GM12878 (cell line): ENCODE measurements around the gene INCA1. TPM values are rescaled to one million over a fixed set of nuclear protein-coding genes. Genes with fewer than 3 reads are reported as not detected.

Source experiments
- ATAC-seq: fragments of 200-7000 bp; cut with Tn5 transposase; 3 replicates; pipeline ENCODE4 v1.9.1; 2020; ENCODE audit warnings: mild to moderate bottlenecking, moderate library complexity
- BruUV-seq: library from RNA; stranded (reverse); fragments of 400-500 nt; replicated peaks from 2 replicates; lab custom pipeline; 2021; lab: Mats Ljungman, UMichigan
- CTCF ChIA-PET: fragments of 300-600 bp; sonication (Branson Sonifier 250); formaldehyde crosslinking; extraction: SDS; loops from one replicate; lab custom pipeline; 2021; ENCODE audit warnings: inconsistent platforms; lab: Yijun Ruan, JAX
- POLR2A ChIA-PET: fragments of 350-600 bp; formaldehyde crosslinking; extraction: SDS; loops from one replicate; lab custom pipeline; 2021; ENCODE audit warnings: inconsistent platforms; lab: Charles Lee
- RAD21 ChIA-PET: fragments of 300-600 bp; sonication (Branson Sonifier 250); formaldehyde crosslinking; loops from one replicate; lab custom pipeline; 2023; ENCODE audit warnings: antibody characterized with exemption; ENCODE audit not compliant: unreplicated experiment; lab: Charles Lee
- SMC1A ChIA-PET: fragments of 300-600 bp; sonication (Branson Sonifier 250); formaldehyde crosslinking; loops from one replicate; lab custom pipeline; 2023; ENCODE audit not compliant: unreplicated experiment, uncharacterized antibody; lab: Charles Lee
- DNase-seq: peaks from one replicate; pipeline ENCODE4 v3.0.0-alpha.2; 2011; ENCODE audit warnings: low read depth, low spot score
- FAIRE-seq: peaks from 3 replicates; lab custom pipeline; 2011; peaks lifted over from hg19 to GRCh38; lab: Jason Lieb, UNC
- H2AFZ ChIP-seq: 2 replicates; pipeline ENCODE4 v1.6.0; 2011; ENCODE audit warnings: low read depth, low read length, control low read depth; ENCODE audit not compliant: control insufficient read depth
- H3K27ac ChIP-seq: 2 replicates; pipeline ENCODE4 v1.5.1; 2011; ENCODE audit warnings: control low read depth; ENCODE audit not compliant: control insufficient read depth, insufficient read depth
- H3K27me3 ChIP-seq, 2 experiments: replicated peaks in 1 of 2; 2 replicates each; pipeline versions ENCODE4 v1.6.0 to v1.6.1; 2011; ENCODE audit warnings: low read length in 1 of 2; ENCODE audit not compliant: control insufficient read depth in 2 of 2, insufficient read depth in 2 of 2
- H3K36me3 ChIP-seq, 2 experiments: 2 replicates each; pipeline ENCODE4 v1.5.1; 2011; ENCODE audit warnings: low read length in 1 of 2; ENCODE audit not compliant: control insufficient read depth in 2 of 2, insufficient read depth in 2 of 2
- H3K4me1 ChIP-seq: 2 replicates; pipeline ENCODE4 v1.6.1; 2011; ENCODE audit warnings: mild to moderate bottlenecking, low read length, moderate library complexity, mixed read lengths; ENCODE audit not compliant: control insufficient read depth, insufficient read depth
- H3K4me2 ChIP-seq: 2 replicates; pipeline ENCODE4 v1.6.0; 2011; ENCODE audit warnings: control low read depth; ENCODE audit not compliant: control insufficient read depth, insufficient read depth
- H3K4me3 ChIP-seq: fragments of 200-600 bp; sonication (generic); 2 replicates; pipeline ENCODE4 v1.5.1; 2016
- H3K79me2 ChIP-seq: 2 replicates; pipeline ENCODE4 v1.6.0; 2011; ENCODE audit warnings: low read length; ENCODE audit not compliant: control insufficient read depth, insufficient read depth
- H3K9ac ChIP-seq: 2 replicates; pipeline ENCODE4 v1.8.0; 2011; ENCODE audit warnings: low read length, control low read depth, mixed read lengths; ENCODE audit not compliant: control insufficient read depth, insufficient read depth
- H3K9me3 ChIP-seq: replicated peaks from 3 replicates; pipeline ENCODE4 v1.5.1; 2011; ENCODE audit warnings: mild to moderate bottlenecking, low read length; ENCODE audit not compliant: control insufficient read depth, insufficient read depth
- H4K20me1 ChIP-seq: 2 replicates; pipeline ENCODE4 v1.6.0; 2011; ENCODE audit not compliant: control insufficient read depth, insufficient read depth
- ATF7 ChIP-seq: fragments of 450-650 bp; IDR thresholded peaks from 2 replicates; pipeline ENCODE4 v1.6.1; 2016; ENCODE audit warnings: low read depth, mild to moderate bottlenecking
- BMI1 ChIP-seq: fragments of 450-650 bp; IDR thresholded peaks from 2 replicates; pipeline ENCODE4 v1.6.1; 2016; ENCODE audit warnings: mild to moderate bottlenecking, moderate library complexity, borderline replicate concordance
- EZH2 ChIP-seq: IDR thresholded peaks from 2 replicates; pipeline ENCODE4 v1.6.1; 2012; ENCODE audit warnings: low read depth, mild to moderate bottlenecking, control low read depth, inconsistent platforms, low read length, borderline replicate concordance; ENCODE audit not compliant: control insufficient read depth
- FOS ChIP-seq: IDR thresholded peaks from 3 replicates; pipeline ENCODE4 v1.6.1; 2011; ENCODE audit warnings: borderline replicate concordance; ENCODE audit not compliant: insufficient read length; ENCODE audit errors: extremely low read depth
- MTA2 ChIP-seq: fragments of 450-650 bp; IDR thresholded peaks from 2 replicates; pipeline ENCODE4 v1.6.1; 2016; ENCODE audit warnings: low read depth, mild to moderate bottlenecking, moderate library complexity
- NBN ChIP-seq: fragments of 450-650 bp; IDR thresholded peaks from 2 replicates; pipeline ENCODE4 v1.6.1; 2016
- NFIC ChIP-seq: IDR thresholded peaks from 2 replicates; pipeline ENCODE4 v1.6.1; 2012; ENCODE audit warnings: low read depth, mild to moderate bottlenecking, inconsistent platforms, low read length, moderate library complexity
- RB1 ChIP-seq: fragments of 450-650 bp; formaldehyde crosslinking; IDR thresholded peaks from 2 replicates; pipeline ENCODE4 v1.6.1; 2017; ENCODE audit warnings: mild to moderate bottlenecking, borderline replicate concordance
- RELA ChIP-seq: fragments of 450-650 bp; IDR thresholded peaks from 2 replicates; pipeline ENCODE4 v1.8.0; 2014; ENCODE audit warnings: borderline replicate concordance; ENCODE audit not compliant: partially characterized antibody
- SKIL ChIP-seq: fragments of 450-650 bp; IDR thresholded peaks from 2 replicates; pipeline ENCODE4 v1.6.1; 2017; ENCODE audit warnings: mild to moderate bottlenecking, low read depth, inconsistent platforms; ENCODE audit not compliant: poor library complexity, severe bottlenecking
- SPI1 ChIP-seq: IDR thresholded peaks from 2 replicates; pipeline ENCODE4 v1.6.1; 2011; ENCODE audit warnings: low read depth, mild to moderate bottlenecking, low read length, moderate library complexity, borderline replicate concordance; ENCODE audit not compliant: insufficient read depth
- TCF12 ChIP-seq: IDR thresholded peaks from 2 replicates; pipeline ENCODE4 v1.6.1; 2011; ENCODE audit warnings: low read depth, mild to moderate bottlenecking, low read length
- YBX1 ChIP-seq: fragments of 450-650 bp; IDR thresholded peaks from 2 replicates; pipeline ENCODE4 v1.6.1; 2016; ENCODE audit warnings: antibody characterized with exemption
- WGBS: methylation state at CpG from one replicate; pipeline ENCODE4 v1.1.6; 2016; ENCODE audit warnings: low lambda C conversion rate; ENCODE audit not compliant: insufficient replicate concordance, insufficient coverage; ENCODE audit errors: missing lambda C conversion rate; 5-methylcytosine and 5-hydroxymethylcytosine counted together
- in situ Hi-C: fragments of 300-500 bp; cut with MboI; formaldehyde crosslinking; loops from 9 replicates; pipeline ENCODE4 v1.14.3; 2018; ENCODE audit warnings: mixed read lengths
- intact Hi-C: fragments of 100-400 bp; cut with micrococcal nuclease; formaldehyde crosslinking; loops from one replicate; pipeline ENCODE4 v1.14.2; 2022; ENCODE audit not compliant: unreplicated experiment
- polyA plus RNA-seq, 11 experiments: library from polyadenylated mRNA; depleted of rRNA in 4 of 11; unstranded in 6 of 11; stranded (reverse) in 5 of 11; fragments of >200 nt; fragmentation: Nextera tagmentation in 4 of 11; fragmentation: Illumina TruSeq in 1 of 11; extraction: Ambion mirVana in 4 of 11; extraction: Trizol in 1 of 11; gene quantifications; 1 replicate in 1 of 11; 2 replicates in 10 of 11; pipeline versions ENCODE4 v1.2.1 to v1.2.3, GENCODE V29; 2011 to 2016; ENCODE audit warnings: inconsistent platforms in 2 of 11, missing spikeins in 2 of 11, low read depth in 1 of 11
- total RNA-seq, 4 experiments: library from RNA; depleted of rRNA in 3 of 4; stranded (reverse); fragments of >200 nt in 3 of 4; fragmentation: Illumina TruSeq in 1 of 4; extraction: Trizol in 1 of 4; gene quantifications; 2 replicates each; pipeline versions ENCODE4 v1.2.1 to v1.2.3, GENCODE V29; 2013 to 2021

Gene INCA1
- total and polyA plus RNA-seq, 10 of the 15 experiments (the other 5 are each of a cell fraction or from before 2014, with no cell fraction given), result 0.19 to 1.8 (median 0.45) TPM

GRCh38 chr17:5000237-5000639 is 2.9 kb upstream of the INCA1 start:
- no peaks in the 10 kb centered on the region for H3K27me3 ChIP-seq
- peak overlapping the region; percentile 99; the same call in 1 of the 2 replicates for H3K4me3 ChIP-seq
- 0 out of 2 replicates have a peak overlapping the region, but pooled peaks have one; percentile 87 for H3K9ac ChIP-seq
- H3K36me3 ChIP-seq, result peaks cover 25 to 30% of the 10 kb centered on the region in 2 experiments
- CTCF ChIA-PET, result interaction anchor here (0.7 to 1.6 kb wide), 4 partner anchors 11 to 34 kb away, joined by 3 to 8 read pairs (median 4); no protein-coding TSS in a partner anchor
- FAIRE-seq, result no peak
- no peak overlapping the region for H3K27ac ChIP-seq
- H3K9me3 ChIP-seq, result no peaks in the 10 kb centered on the region
- RAD21 ChIA-PET, result interaction anchor here (1.2 to 1.6 kb wide), 3 partner anchors 12 to 32 kb away, joined by 4 to 5 read pairs (median 5); no protein-coding TSS in a partner anchor
- BruUV-seq, result no TSS peak
- H2AFZ ChIP-seq, result no peak overlapping the region
- no peaks in the 10 kb centered on the region for H4K20me1 ChIP-seq
- peak overlapping the region; percentile 99 for H3K4me2 ChIP-seq
- no peak for DNase-seq
- no peak for ATAC-seq
- WGBS, result 95% methylated on average over 11 of the region's 11 CpGs
- H3K4me1 ChIP-seq, result peaks cover 11% of the 10 kb centered on the region
- TF ChIP-seq RELA (no peak), BMI1 (no peak), RB1 (no peak)
- peaks cover 25% of the 10 kb centered on the region for H3K79me2 ChIP-seq
- intact Hi-C loops (no loop called here), in situ Hi-C loops (no loop called here)
- SMC1A ChIA-PET, result interaction anchor here (0.9 to 1.5 kb wide), 6 partner anchors 11 to 63 kb away, joined by 3 to 10 read pairs (median 5); partner anchors contain the start of genes RNF167, SLC25A11 and SPAG7
- POLR2A ChIA-PET, result interaction anchor here (0.6 to 1.3 kb wide), 5 partner anchors 11 to 744 kb away, joined by 3 to 9 read pairs (median 3); no protein-coding TSS in a partner anchor

- WGBS, result 41% methylated on average over 12 of the region's 12 CpGs
- H3K4me3 ChIP-seq, result peak overlapping the region; percentile 99
- peak; percentile 25; the same call in 1 of the 2 replicates for TF ChIP-seq MTA2
- TF ChIP-seq FOS, result no peak
- TF ChIP-seq YBX1, result 0 out of 2 replicates have a peak, but pooled peaks have one; percentile 47
- peak; percentile 64; the same call in 1 of the 2 replicates for TF ChIP-seq TCF12
- TF ChIP-seq ATF7, result 0 out of 2 replicates have a peak, but pooled peaks have one; percentile 10
- TF ChIP-seq NFIC, result no peak
- no peak for TF ChIP-seq EZH2
- TF ChIP-seq SKIL, result peak; percentile 32
- no peak for TF ChIP-seq SPI1
- TF ChIP-seq NBN, result peak; percentile 81; the same call in 1 of the 2 replicates
- no peak for TF ChIP-seq RB1
These were observed 2.2 kb upstream of the INCA1 start for GRCh38 chr17:4999430-5000093.

More at GRCh38 chr17:4999430-5000093, 2.2 kb upstream of the INCA1 start:
- POLR2A ChIA-PET, result interaction anchor here (0.5 to 3.7 kb wide), 8 partner anchors 10 to 209 kb away, joined by 3 to 22 read pairs (median 4); partner anchors contain the start of genes CAMTA2, PFN1 and ZFP3
- Histone ChIP-seq H3K79me2 (peaks cover 25% of the 10 kb centered on the region), H4K20me1 (no peaks in the 10 kb centered on the region), H3K9me3 (no peaks in the 10 kb centered on the region), H3K27ac (peak overlapping the region; percentile 76), H2AFZ (peak overlapping the region; percentile 11; the same call in 1 of the 2 replicates), H3K9ac (peak overlapping the region; percentile 87), H3K27me3 (no peaks in the 10 kb centered on the region), H3K36me3 (peaks cover 21 to 27% of the 10 kb centered on the region in 2 experiments), H3K4me2 (peak overlapping the region; percentile 99), H3K4me1 (peaks cover 11% of the 10 kb centered on the region)
- SMC1A ChIA-PET, result interaction anchor here (0.9 to 1.5 kb wide), 6 partner anchors 10 to 64 kb away, joined by 3 to 10 read pairs (median 5); partner anchors contain the start of genes RNF167, SLC25A11 and SPAG7
- in situ Hi-C loops (no loop called here), intact Hi-C loops (loop anchor here (5.0 kb wide), 1 partner anchor 33 kb away; no protein-coding TSS in a partner anchor)
- no peak for ATAC-seq
- RAD21 ChIA-PET, result interaction anchor here (1.2 to 1.6 kb wide), 4 partner anchors 11 to 32 kb away, joined by 3 to 5 read pairs (median 4); partner anchors contain the start of gene SPAG7
- TSS peak; percentile 78 for BruUV-seq
- no peak for DNase-seq
- CTCF ChIA-PET, result interaction anchor here (0.7 to 1.6 kb wide), 4 partner anchors 11 to 34 kb away, joined by 3 to 8 read pairs (median 4); no protein-coding TSS in a partner anchor
- FAIRE-seq, result no peak
